ENCODE measurements around the gene CLIC5. TPM values are rescaled to one million over a fixed set of nuclear protein-coding genes. Genes with fewer than 3 reads are reported as not detected.

Gene CLIC5
- polyA plus RNA-seq, 3 donors, result not detected

- Mint-ChIP-seq H3K27ac (no peak overlapping the region), H3K27me3 (ENCODE audit: low read depth in 3 of 3) (peaks cover 0 to 1% (median 0%) of the 10 kb centered on the region in 3 donors), H3K4me1 (no peaks in the 10 kb centered on the region), H3K9me3 (peaks cover 0 to 4% (median 0%) of the 10 kb centered on the region in 7 donors), H3K4me3 (no peak overlapping the region), H3K36me3 (no peaks in the 10 kb centered on the region)
- no peaks in the 10 kb centered on the region for H3K4me1 ChIP-seq (ENCODE audit: control insufficient read depth in 1 of 2, insufficient read depth in 2 of 2, low read length in 2 of 2)
- no peak overlapping the region for H3K9ac ChIP-seq (ENCODE audit: insufficient read depth, low read length, poor library complexity, severe bottlenecking)
- no peaks in the 10 kb centered on the region for H3K27me3 ChIP-seq (ENCODE audit: control insufficient read depth in 2 of 2, insufficient read depth in 2 of 2, low read length in 2 of 2)
- no peaks in the 10 kb centered on the region for H3K9me3 ChIP-seq (replicated peaks in 1 of 2; ENCODE audit: control insufficient read depth in 1 of 2, insufficient read depth in 1 of 2, low read length in 2 of 2)
- no peak overlapping the region for H3K4me2 ChIP-seq (replicated peaks; ENCODE audit: extremely low read depth, low read length, poor library complexity, severe bottlenecking)
- H3K4me3 ChIP-seq (replicated peaks in 1 of 3; ENCODE audit: low read depth in 2 of 3, low read length in 3 of 3), result no peak overlapping the region
- intact Hi-C loops (cut with micrococcal nuclease), result no loop called here
- H2AFZ ChIP-seq (ENCODE audit: insufficient read depth, low read depth, low read length, poor library complexity, severe bottlenecking), result no peak overlapping the region
- no peaks in the 10 kb centered on the region for H4K20me1 ChIP-seq (ENCODE audit: insufficient read depth, low read length)
- no peaks in the 10 kb centered on the region for H3K79me2 ChIP-seq (ENCODE audit: insufficient read depth, low read length)
- no peaks in the 10 kb centered on the region for H3K36me3 ChIP-seq (replicated peaks in 1 of 2; ENCODE audit: control insufficient read depth in 1 of 2, insufficient read depth in 2 of 2, low read length in 2 of 2)
- WGBS (ENCODE audit: insufficient coverage), result no CpG with 5 or more reads among the region's 1 CpG
- no peak overlapping the region for H3K27ac ChIP-seq (ENCODE audit: low read depth in 1 of 2, low read length in 2 of 2)
- no peak for DNase-seq
- no peak for TF ChIP-seq CTCF (IDR thresholded peaks at IDR 0.05)
Observed at GRCh38 chr6:45990162-45990561, 25.5 kb downstream of the CLIC5 start.

GRCh38 chr6:45988635-45989034 is 27.0 kb downstream of the CLIC5 start:
- Histone ChIP-seq H3K9me3 (replicated peaks in 1 of 2; ENCODE audit: control insufficient read depth in 1 of 2, insufficient read depth in 1 of 2, low read length in 2 of 2) (no peaks in the 10 kb centered on the region), H3K79me2 (ENCODE audit: insufficient read depth, low read length) (no peaks in the 10 kb centered on the region), H3K4me2 (replicated peaks; ENCODE audit: extremely low read depth, low read length, poor library complexity, severe bottlenecking) (no peak overlapping the region), H3K4me1 (ENCODE audit: control insufficient read depth in 1 of 2, insufficient read depth in 2 of 2, low read length in 2 of 2) (no peaks in the 10 kb centered on the region), H3K9ac (ENCODE audit: insufficient read depth, low read length, poor library complexity, severe bottlenecking) (no peak overlapping the region), H3K4me3 (replicated peaks in 1 of 3; ENCODE audit: low read depth in 2 of 3, low read length in 3 of 3) (no peak overlapping the region), H3K27ac (ENCODE audit: low read depth in 1 of 2, low read length in 2 of 2) (no peak overlapping the region), H3K36me3 (replicated peaks in 1 of 2; ENCODE audit: control insufficient read depth in 1 of 2, insufficient read depth in 2 of 2, low read length in 2 of 2) (no peaks in the 10 kb centered on the region), H2AFZ (ENCODE audit: insufficient read depth, low read depth, low read length, poor library complexity, severe bottlenecking) (no peak overlapping the region), H4K20me1 (ENCODE audit: insufficient read depth, low read length) (no peaks in the 10 kb centered on the region), H3K27me3 (ENCODE audit: control insufficient read depth in 2 of 2, insufficient read depth in 2 of 2, low read length in 2 of 2) (no peaks in the 10 kb centered on the region)
- peaks cover 0 to 4% (median 0%) of the 10 kb centered on the region in 7 donors for H3K9me3 Mint-ChIP-seq
- WGBS (ENCODE audit: insufficient coverage), result 95% methylated on average over 2 of the region's 2 CpGs
- no peaks in the 10 kb centered on the region for H3K4me1 Mint-ChIP-seq
- no peak for DNase-seq
- H3K4me3 Mint-ChIP-seq, result no peak overlapping the region
- TF ChIP-seq CTCF (IDR thresholded peaks at IDR 0.05), result no peak
- no peak overlapping the region for H3K27ac Mint-ChIP-seq
- intact Hi-C loops (cut with micrococcal nuclease), result no loop called here
- H3K27me3 Mint-ChIP-seq (ENCODE audit: low read depth in 3 of 3), result peaks cover 0 to 1% (median 0%) of the 10 kb centered on the region in 3 donors
- no peaks in the 10 kb centered on the region for H3K36me3 Mint-ChIP-seq

All from CD14-positive monocyte (primary cell).